HCT116 (cell line): Measurements from ENCODE around the gene OAT. TPM values are rescaled to one million over a fixed set of nuclear protein-coding genes. Genes with fewer than 3 reads are reported as not detected.

Experiments used
- ATAC-seq: fragments of 200-7000 bp; cut with Tn5 transposase; 2 replicates; pipeline ENCODE4 v1.9.1; 2020; ENCODE audit warnings: mild to moderate bottlenecking, moderate library complexity
- BruUV-seq: library from RNA; stranded (reverse); fragments of 400-500 nt; replicated peaks from 2 replicates; lab custom pipeline; 2021; lab: Mats Ljungman, UMichigan
- CTCF ChIA-PET: fragments of 300-600 bp; sonication (Branson Sonifier 250); formaldehyde crosslinking; loops from one replicate; lab custom pipeline; 2021; ENCODE audit warnings: antibody characterized with exemption; lab: Charles Lee
- POLR2A ChIA-PET: fragments of 300-600, 350-600 bp; sonication (Branson Sonifier 250); formaldehyde crosslinking; loops from one replicate; lab custom pipeline; 2021; ENCODE audit warnings: antibody characterized with exemption; lab: Charles Lee
- RAD21 ChIA-PET, 2 experiments: fragments of 300-600 bp; sonication (Branson Sonifier 250); formaldehyde crosslinking; loops; one replicate each; lab custom pipeline; 2023; ENCODE audit warnings: low total read pairs in 2 of 2; ENCODE audit not compliant: uncharacterized antibody in 2 of 2, unreplicated experiment in 2 of 2, low non-redundant PET in 1 of 2; lab: Charles Lee
- DNase-seq: peaks from one replicate; pipeline ENCODE4 v3.0.0-alpha.2; 2010; ENCODE audit warnings: low read depth, low spot score
- H2AFZ ChIP-seq: fragments of 200-600 bp; shearing (Covaris generic), sonication (generic); 2 replicates; pipeline ENCODE4 v1.6.1; 2017; ENCODE audit warnings: low read depth, mixed run types, mixed read lengths, antibody characterized with exemption, low read length; ENCODE audit not compliant: poor library complexity, severe bottlenecking
- H3K27ac ChIP-seq: 2 replicates; pipeline ENCODE4 v1.5.1; 2012; ENCODE audit warnings: low read depth, low read length
- H3K27me3 ChIP-seq: fragments of 200-600 bp; sonication (generic); 2 replicates; pipeline ENCODE4 v1.6.1; 2016; ENCODE audit warnings: mixed run types, low read length, mixed read lengths; ENCODE audit not compliant: insufficient read depth
- H3K36me3 ChIP-seq, 2 experiments: fragments of 200-500 bp in 1 of 2; fragments of 200-600 bp in 1 of 2; sonication (Bioruptor generic) in 1 of 2; sonication (generic) in 1 of 2; 2 replicates each; pipeline versions ENCODE4 v1.5.1 to v1.6.1; 2014 to 2016; ENCODE audit warnings: low read length in 2 of 2, inconsistent platforms in 1 of 2, mixed read lengths in 1 of 2, mixed run types in 1 of 2; ENCODE audit not compliant: insufficient read depth in 2 of 2, control insufficient read depth in 1 of 2
- H3K4me1 ChIP-seq, 2 experiments: fragments of 200-600 bp in 1 of 2; sonication (generic) in 1 of 2; 2 replicates each; pipeline versions ENCODE4 v1.5.1 to v1.6.1; 2012 to 2017; ENCODE audit warnings: low read length in 2 of 2, inconsistent platforms in 1 of 2, mild to moderate bottlenecking in 1 of 2, mixed read lengths in 1 of 2, mixed run types in 1 of 2, moderate library complexity in 1 of 2; ENCODE audit not compliant: insufficient read depth in 2 of 2, control insufficient read depth in 1 of 2
- H3K4me2 ChIP-seq: fragments of 200-600 bp; sonication (generic); 2 replicates; pipeline ENCODE4 v1.6.1; 2017; ENCODE audit warnings: mixed run types, low read length, mixed read lengths
- H3K4me3 ChIP-seq, 2 experiments: fragments of 200-600 bp in 1 of 2; sonication (generic) in 1 of 2; replicated peaks in 1 of 2; 2 replicates each; pipeline ENCODE4 v1.5.1; 2011 to 2016; ENCODE audit warnings: low read length in 2 of 2, control low read depth in 1 of 2, low read depth in 1 of 2, mild to moderate bottlenecking in 1 of 2, mixed read lengths in 1 of 2, mixed run types in 1 of 2
- H3K79me2 ChIP-seq: fragments of 200-600 bp; sonication (generic); 2 replicates; pipeline ENCODE4 v1.6.1; 2017; ENCODE audit warnings: mild to moderate bottlenecking, mixed run types, low read length, moderate library complexity, mixed read lengths; ENCODE audit not compliant: insufficient read depth
- H3K9ac ChIP-seq: fragments of 200-600 bp; sonication (generic); 2 replicates; pipeline ENCODE4 v1.6.1; 2016; ENCODE audit warnings: low read length, mixed read lengths
- H3K9me2 ChIP-seq: fragments of 200-600 bp; sonication (generic), shearing (Covaris generic); 2 replicates; pipeline ENCODE4 v1.6.1; 2017; ENCODE audit warnings: mixed run types, mild to moderate bottlenecking, moderate library complexity; ENCODE audit not compliant: insufficient read depth
- H3K9me3 ChIP-seq, 2 experiments: fragments of 200-500 bp in 1 of 2; fragments of 200-600 bp in 1 of 2; sonication (Bioruptor generic) in 1 of 2; sonication (generic) in 1 of 2; 2 replicates each; pipeline ENCODE4 v1.6.1; 2014 to 2017; ENCODE audit warnings: low read length in 2 of 2, mixed read lengths in 2 of 2, inconsistent platforms in 1 of 2, low read depth in 1 of 2, mild to moderate bottlenecking in 1 of 2, mixed run types in 1 of 2, moderate library complexity in 1 of 2; ENCODE audit not compliant: control insufficient read depth in 1 of 2, insufficient read depth in 1 of 2
- H4K20me1 ChIP-seq: fragments of 200-600 bp; sonication (generic), shearing (Covaris generic); 2 replicates; pipeline ENCODE4 v1.6.1; 2017; ENCODE audit warnings: mixed run types, mild to moderate bottlenecking, moderate library complexity; ENCODE audit not compliant: insufficient read depth
- CBX3 ChIP-seq: IDR thresholded peaks from 2 replicates; pipeline ENCODE4 v1.6.1; 2012; ENCODE audit warnings: low read depth
- CEBPB ChIP-seq: IDR thresholded peaks from 2 replicates; pipeline ENCODE4 v1.6.1; 2012; ENCODE audit warnings: low read depth
- CTCF ChIP-seq, 3 experiments: fragments of 200-600 bp in 1 of 3; sonication (generic) in 1 of 3; IDR thresholded peaks in 2 of 3; conservative IDR thresholded peaks in 1 of 3; 2 replicates each; pipeline ENCODE4 v1.5.1; 2012 to 2017; ENCODE audit warnings: low read depth in 2 of 3, low read length in 2 of 3, antibody characterized with exemption in 1 of 3, borderline replicate concordance in 1 of 3, control low read depth in 1 of 3, mild to moderate bottlenecking in 1 of 3, mixed read lengths in 1 of 3, mixed run types in 1 of 3, moderate library complexity in 1 of 3; ENCODE audit not compliant: insufficient read depth in 1 of 3
- EGR1 ChIP-seq: IDR thresholded peaks from 2 replicates; pipeline ENCODE4 v1.6.1; 2012; ENCODE audit warnings: low read depth
- ELF1 ChIP-seq: IDR thresholded peaks from 2 replicates; pipeline ENCODE4 v1.6.1; 2012; ENCODE audit warnings: low read depth, borderline replicate concordance
- EZH2phosphoT487 ChIP-seq: fragments of 200-600 bp; IDR thresholded peaks from 2 replicates; pipeline ENCODE4 v1.6.1; 2018; ENCODE audit warnings: antibody characterized with exemption, borderline replicate concordance
- FOSL1 ChIP-seq: IDR thresholded peaks from 2 replicates; pipeline ENCODE4 v1.6.1; 2012; ENCODE audit warnings: low read depth
- JUND ChIP-seq: IDR thresholded peaks from 2 replicates; pipeline ENCODE4 v1.6.1; 2012
- MAX ChIP-seq: IDR thresholded peaks from 2 replicates; pipeline ENCODE4 v1.6.1; 2012
- POLR2A ChIP-seq: IDR thresholded peaks from 2 replicates; pipeline ENCODE4 v1.7.0; 2011; ENCODE audit warnings: borderline replicate concordance; ENCODE audit not compliant: insufficient read depth, insufficient read length; ENCODE audit errors: extremely low read depth
- POLR2AphosphoS5 ChIP-seq: IDR thresholded peaks from 2 replicates; pipeline ENCODE4 v1.6.1; 2011; ENCODE audit warnings: mild to moderate bottlenecking, low read depth, low read length, moderate library complexity
- RAD21 ChIP-seq: IDR thresholded peaks from 2 replicates; pipeline ENCODE4 v1.6.1; 2012; ENCODE audit warnings: low read depth, mild to moderate bottlenecking
- SIN3A ChIP-seq: IDR thresholded peaks from 2 replicates; pipeline ENCODE4 v1.6.1; 2012; ENCODE audit warnings: low read depth
- SP1 ChIP-seq: IDR thresholded peaks from 2 replicates; pipeline ENCODE4 v1.6.1; 2012; ENCODE audit warnings: low read depth
- SRF ChIP-seq: IDR thresholded peaks from 2 replicates; pipeline ENCODE4 v1.6.1; 2012; ENCODE audit warnings: low read depth
- YY1 ChIP-seq: IDR thresholded peaks from 2 replicates; pipeline ENCODE4 v1.6.1; 2011; ENCODE audit warnings: low read length, low read depth, moderate library complexity, mild to moderate bottlenecking; ENCODE audit not compliant: insufficient replicate concordance; ENCODE audit errors: extremely low read depth
- ZNF274 ChIP-seq: fragments of 200-500 bp; sonication (Bioruptor generic); IDR thresholded peaks from 2 replicates; pipeline ENCODE4 v1.6.1; 2014; ENCODE audit warnings: mild to moderate bottlenecking, low read depth, low read length, inconsistent platforms
- intact Hi-C: fragments of 100-400 bp; cut with micrococcal nuclease; formaldehyde crosslinking; loops from 2 replicates; pipeline ENCODE4 v1.10.0; 2022
- total RNA-seq: library from RNA; stranded (reverse); gene quantifications from one replicate; pipeline ENCODE4 v1.2.1, GENCODE V29; 2021; ENCODE audit not compliant: unreplicated experiment

Gene OAT
- total RNA-seq, 1 experiment from 2014 or later = 133 TPM

GRCh38 chr10:124376411-124376810 lies 42.3 kb downstream of the OAT start:
- H4K20me1 ChIP-seq = no peaks in the 10 kb centered on the region
- H2AFZ ChIP-seq = no peak overlapping the region
- intact Hi-C loops = no loop called here
- POLR2A ChIA-PET = no interaction called here
- no peak for ATAC-seq
- no peaks in the 10 kb centered on the region for H3K9me2 ChIP-seq
- H3K4me1 ChIP-seq = peaks cover 12 to 18% of the 10 kb centered on the region in 2 experiments
- TF ChIP-seq RAD21 = no peak
- no peak for TF ChIP-seq CTCF (IDR thresholded peaks at IDR 0.05 in 2 of 3, conservative IDR thresholded peaks at IDR 0.05 in 1 of 3; ENCODE audit: borderline replicate concordance in 1 of 3, insufficient read depth in 1 of 3, low read depth in 2 of 3, low read length in 2 of 3)
- no peak for TF ChIP-seq MAX
- no peak overlapping the region for H3K9ac ChIP-seq
- no peaks in the 10 kb centered on the region for H3K79me2 ChIP-seq
- H3K9me3 ChIP-seq = no peaks in the 10 kb centered on the region
- DNase-seq = no peak
- CTCF ChIA-PET = no interaction called here
- no peak overlapping the region for H3K4me2 ChIP-seq
- no peak overlapping the region for H3K27ac ChIP-seq
- BruUV-seq = no TSS peak
- RAD21 ChIA-PET = no interaction called here
- no peak overlapping the region for H3K4me3 ChIP-seq
- no peaks in the 10 kb centered on the region for H3K27me3 ChIP-seq
- no peaks in the 10 kb centered on the region for H3K36me3 ChIP-seq

- no peak overlapping the region for H3K4me3 ChIP-seq
- no peak overlapping the region for H2AFZ ChIP-seq
- H3K27me3 ChIP-seq = no peaks in the 10 kb centered on the region
- ATAC-seq (no peak), DNase-seq (no peak)
- no peaks in the 10 kb centered on the region for H3K9me2 ChIP-seq
- no peak overlapping the region for H3K4me2 ChIP-seq
- ChIA-PET RAD21 (no interaction called here), POLR2A (no interaction called here), CTCF (no interaction called here)
- H4K20me1 ChIP-seq = no peaks in the 10 kb centered on the region
- peaks cover 12 to 18% of the 10 kb centered on the region in 2 experiments for H3K4me1 ChIP-seq
- intact Hi-C loops = no loop called here
- no peaks in the 10 kb centered on the region for H3K9me3 ChIP-seq
- no peaks in the 10 kb centered on the region for H3K79me2 ChIP-seq
- H3K27ac ChIP-seq = no peak overlapping the region
- H3K36me3 ChIP-seq = no peaks in the 10 kb centered on the region
- no peak overlapping the region for H3K9ac ChIP-seq
- BruUV-seq = no TSS peak
- TF ChIP-seq ELF1 = no peak
- no peak for TF ChIP-seq POLR2AphosphoS5
- no peak for TF ChIP-seq CEBPB
- TF ChIP-seq RAD21 = no peak
- no peak for TF ChIP-seq CBX3
- no peak for TF ChIP-seq FOSL1
- no peak for TF ChIP-seq EZH2phosphoT487
- no peak for TF ChIP-seq YY1
- TF ChIP-seq SRF = no peak
- no peak for TF ChIP-seq POLR2A
- no peak for TF ChIP-seq MAX
- TF ChIP-seq EGR1 = no peak
- TF ChIP-seq ZNF274 = no peak
- no peak for TF ChIP-seq CTCF (IDR thresholded peaks at IDR 0.05 in 2 of 3, conservative IDR thresholded peaks at IDR 0.05 in 1 of 3; ENCODE audit: borderline replicate concordance in 1 of 3, insufficient read depth in 1 of 3, low read depth in 2 of 3, low read length in 2 of 3)
- no peak for TF ChIP-seq SIN3A
- TF ChIP-seq SP1 = no peak
- TF ChIP-seq JUND = no peak
Measured at GRCh38 chr10:124375691-124376090, 43.0 kb downstream of the OAT start.
